Immature natural killer cell (primary cell): Measurements from ENCODE around the gene HMOX1. TPM values are rescaled to one million over a fixed set of nuclear protein-coding genes. Genes with fewer than 3 reads are reported as not detected.
A peak's percentile ranks its signal among the peaks of the same experiment; 100 is the strongest.
"Not testable (repeated sequence)": the region's sequence is repeated elsewhere in the genome, so short reads cannot be mapped to it uniquely, and the experiment has no call there.

Experiments used
- DNase-seq, 3 donors: peaks; one replicate each; pipeline ENCODE4 v3.0.0; 2022; ENCODE audit warnings: mixed read lengths in 1 of 3
- H3K27ac Mint-ChIP-seq, 6 donors: one replicate each; pipeline ENCODE4 v1.8.0; 2020; ENCODE audit warnings: mixed read lengths in 6 of 6, mild to moderate bottlenecking in 5 of 6, inconsistent platforms in 4 of 6, moderate library complexity in 3 of 6
- H3K27me3 Mint-ChIP-seq, 3 donors: one replicate each; pipeline ENCODE4 v1.8.0; 2020 to 2021; ENCODE audit warnings: low read depth in 3 of 3, mild to moderate bottlenecking in 3 of 3, mixed read lengths in 3 of 3, moderate library complexity in 3 of 3, inconsistent platforms in 1 of 3
- H3K36me3 Mint-ChIP-seq, 3 donors: one replicate each; pipeline ENCODE4 v1.8.0; 2020; ENCODE audit warnings: mixed read lengths in 3 of 3, inconsistent platforms in 2 of 3, mild to moderate bottlenecking in 2 of 3
- H3K4me1 Mint-ChIP-seq, 2 donors: one replicate each; pipeline ENCODE4 v1.8.0; 2020; ENCODE audit warnings: inconsistent platforms in 2 of 2, mild to moderate bottlenecking in 2 of 2, mixed read lengths in 2 of 2, moderate library complexity in 1 of 2
- H3K4me3 Mint-ChIP-seq, 5 donors: one replicate each; pipeline ENCODE4 v1.8.0; 2020; ENCODE audit warnings: mild to moderate bottlenecking in 5 of 5, mixed read lengths in 5 of 5, inconsistent platforms in 3 of 5, moderate library complexity in 3 of 5
- H3K9me3 Mint-ChIP-seq, 6 donors: one replicate each; pipeline ENCODE4 v1.8.0; 2020; ENCODE audit warnings: mild to moderate bottlenecking in 6 of 6, mixed read lengths in 6 of 6, inconsistent platforms in 4 of 6, moderate library complexity in 3 of 6
- polyA plus RNA-seq, 3 donors: library from polyadenylated mRNA; unstranded; fragments of 300-500 nt; fragmentation: Illumina TruSeq; gene quantifications; one replicate each; pipeline ENCODE4 v1.2.3, GENCODE V29; 2021

HMOX1 gene
- polyA plus RNA-seq, 3 donors from 2014 or later: 5.3 to 12.8 (median 11.3) TPM

GRCh38 chr22:35357883-35358621 lies 22.8 kb upstream of the HMOX1 start:
- no peaks in the 10 kb centered on the region for H3K9me3 Mint-ChIP-seq
- peak overlapping the region in 1 of 6 donors; percentile 46 for H3K27ac Mint-ChIP-seq

DNA sequence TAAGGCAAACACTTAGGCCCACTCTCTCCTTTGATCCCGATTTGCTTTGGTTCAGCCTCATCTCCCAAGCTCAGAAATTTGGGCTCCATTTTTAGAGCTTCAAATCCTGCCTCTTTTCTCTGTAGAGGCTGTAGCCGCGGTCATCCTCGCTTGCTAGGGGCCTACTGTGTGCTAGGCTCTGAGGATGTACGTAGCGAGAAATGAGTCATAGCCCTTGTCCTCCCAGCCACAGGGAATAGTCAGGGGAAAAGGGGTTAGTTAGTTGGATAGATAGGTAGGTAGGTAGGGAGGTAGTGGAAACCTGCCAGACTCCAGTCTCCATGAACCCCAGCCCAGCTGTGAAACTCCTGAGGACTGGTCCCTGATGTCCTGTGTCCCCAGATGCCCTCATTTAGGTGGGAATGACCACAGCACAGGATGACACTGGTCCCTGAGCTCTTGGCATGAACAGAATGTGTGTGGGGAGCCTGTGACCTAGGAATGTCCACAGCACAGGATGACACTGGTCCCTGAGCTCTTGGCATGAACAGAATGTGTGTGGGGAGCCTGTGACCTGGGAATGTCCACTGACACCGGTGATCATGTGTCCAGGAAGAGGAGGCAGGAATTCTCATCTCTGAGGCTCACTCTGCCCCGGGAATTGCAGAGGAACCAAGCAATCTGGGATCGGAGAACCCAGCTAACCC lies 21.4 kb upstream of the HMOX1 start:
- Mint-ChIP-seq H3K27me3 (peaks cover 2 to 5% (median 3%) of the 10 kb centered on the region in 3 donors), H3K4me3 (no peak overlapping the region), H3K36me3 (no peaks in the 10 kb centered on the region), H3K9me3 (no peaks in the 10 kb centered on the region), H3K4me1 (no peaks in the 10 kb centered on the region), H3K27ac (no peak overlapping the region)
- no peak for DNase-seq

More at GRCh38 chr22:35357883-35358621, 22.8 kb upstream of the HMOX1 start:
- Mint-ChIP-seq H3K4me3 (no peak overlapping the region), H3K27me3 (peaks cover 2 to 5% (median 3%) of the 10 kb centered on the region in 3 donors), H3K36me3 (no peaks in the 10 kb centered on the region), H3K4me1 (no peaks in the 10 kb centered on the region)
- no peak for DNase-seq

- Mint-ChIP-seq H3K27ac (no peak overlapping the region), H3K4me1 (no peaks in the 10 kb centered on the region), H3K27me3 (peaks cover 1 to 5% (median 4%) of the 10 kb centered on the region in 3 donors), H3K9me3 (no peaks in the 10 kb centered on the region), H3K4me3 (no peak overlapping the region), H3K36me3 (no peaks in the 10 kb centered on the region)
- no peak for DNase-seq
These were observed 19.8 kb upstream of the HMOX1 start for GRCh38 chr22:35361001-35361558.

- Mint-ChIP-seq H3K36me3 (no peaks in the 10 kb centered on the region), H3K27me3 (peaks cover 0 to 10% (median 2%) of the 10 kb centered on the region in 3 donors), H3K4me3 (no peak overlapping the region), H3K9me3 (no peaks in the 10 kb centered on the region), H3K27ac (no peak overlapping the region), H3K4me1 (no peaks in the 10 kb centered on the region)
- no peak for DNase-seq
These were observed 17.3 kb upstream of the HMOX1 start for GRCh38 chr22:35363566-35364086.

DNA sequence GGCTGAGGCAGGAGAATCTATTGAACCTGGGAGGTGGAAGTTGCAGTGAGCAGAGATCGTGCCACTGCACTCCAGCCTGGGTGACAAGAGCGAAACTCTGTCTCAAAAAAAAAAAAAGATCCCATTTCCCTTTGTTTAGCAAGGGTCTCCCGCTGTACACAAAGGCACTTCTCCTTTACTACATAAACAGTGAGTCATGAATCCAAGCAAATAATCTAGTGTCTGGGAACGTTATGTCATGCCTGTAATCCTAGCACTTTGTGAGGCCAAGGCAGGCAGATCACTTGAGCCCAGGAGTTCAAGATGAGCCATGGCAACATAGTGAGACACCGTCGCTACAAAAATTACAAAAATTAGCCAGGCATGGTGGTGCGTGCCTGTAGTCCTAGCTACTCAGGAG lies 16.7 kb upstream of the HMOX1 start:
- H3K4me1 Mint-ChIP-seq, H3K9me3 Mint-ChIP-seq, H3K27ac Mint-ChIP-seq, DNase-seq, H3K4me3 Mint-ChIP-seq, H3K36me3 Mint-ChIP-seq: not testable (repeated sequence)
- H3K27me3 Mint-ChIP-seq: peaks cover 0 to 10% (median 5%) of the 10 kb centered on the region in 3 donors

DNA sequence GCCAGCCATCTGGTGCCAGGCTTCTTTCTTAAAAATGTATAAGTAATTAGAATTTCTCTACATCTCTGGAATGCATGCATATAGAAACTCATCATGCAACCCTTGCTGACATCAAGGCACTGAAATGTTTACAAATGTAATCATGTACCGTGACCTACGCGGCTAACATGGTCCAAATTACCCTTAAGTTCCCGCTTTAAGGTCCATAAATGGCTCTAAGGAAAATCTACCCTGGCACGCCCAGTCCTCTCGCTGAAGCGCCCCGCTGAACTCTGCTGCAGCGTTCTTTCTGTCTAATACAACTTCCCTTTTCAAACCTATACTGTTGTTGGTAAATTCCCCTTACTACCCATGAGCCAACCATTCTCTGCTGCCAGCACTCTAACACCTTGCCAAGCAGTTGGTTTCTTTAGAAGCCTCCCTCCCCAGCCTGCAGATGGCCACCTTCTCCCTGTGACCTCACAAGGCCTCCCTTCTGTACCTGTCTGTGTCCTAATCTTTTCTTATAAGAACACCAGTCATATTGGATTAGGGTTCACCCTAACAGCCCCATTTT lies 13.5 kb upstream of the HMOX1 start:
- DNase-seq: no peak
- peaks cover 3 to 20% (median 14%) of the 10 kb centered on the region in 3 donors for H3K27me3 Mint-ChIP-seq
- H3K4me1 Mint-ChIP-seq: peaks cover 10 to 11% of the 10 kb centered on the region in 2 donors
- no peak overlapping the region for H3K4me3 Mint-ChIP-seq
- no peak overlapping the region for H3K27ac Mint-ChIP-seq
- H3K9me3 Mint-ChIP-seq: no peaks in the 10 kb centered on the region
- H3K36me3 Mint-ChIP-seq: no peaks in the 10 kb centered on the region

DNA sequence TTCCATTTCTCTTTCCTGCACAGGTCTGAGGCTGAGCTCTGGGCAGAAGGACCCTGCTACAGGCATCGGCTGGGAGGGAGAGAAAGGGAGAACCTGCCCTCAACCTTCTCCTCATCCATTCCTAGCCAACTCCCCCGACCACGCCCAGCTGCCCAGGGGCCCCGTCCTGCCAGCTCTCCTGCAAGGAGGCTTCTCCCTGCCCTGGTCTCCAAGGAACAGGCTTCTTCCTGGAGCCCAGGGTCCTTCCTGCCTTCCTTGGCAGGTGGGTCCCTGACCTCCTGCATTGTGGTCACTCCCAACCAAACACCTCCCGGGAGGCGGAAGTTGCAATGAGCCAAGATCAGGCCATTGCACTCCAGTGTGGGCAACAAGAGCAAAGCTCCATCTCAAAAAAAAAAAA lies 12.5 kb upstream of the HMOX1 start:
- Mint-ChIP-seq H3K36me3 (no peaks in the 10 kb centered on the region), H3K27me3 (peaks cover 3 to 24% (median 14%) of the 10 kb centered on the region in 3 donors), H3K4me3 (no peak overlapping the region), H3K9me3 (no peaks in the 10 kb centered on the region), H3K27ac (no peak overlapping the region), H3K4me1 (peaks cover 10 to 11% of the 10 kb centered on the region in 2 donors)
- DNase-seq: no peak

GRCh38 chr22:35369996-35370395 lies 10.9 kb upstream of the HMOX1 start:
- Mint-ChIP-seq H3K9me3 (no peaks in the 10 kb centered on the region), H3K4me3 (no peak overlapping the region), H3K4me1 (peaks cover 10 to 11% of the 10 kb centered on the region in 2 donors), H3K27ac (no peak overlapping the region), H3K27me3 (peaks cover 3 to 28% (median 14%) of the 10 kb centered on the region in 3 donors), H3K36me3 (no peaks in the 10 kb centered on the region)
- DNase-seq: no peak

- no peak overlapping the region for H3K27ac Mint-ChIP-seq
- H3K4me1 Mint-ChIP-seq: peaks cover 21 to 22% of the 10 kb centered on the region in 2 donors
These were observed 7.1 kb upstream of the HMOX1 start for GRCh38 chr22:35373781-35374180.

GRCh38 chr22:35375031-35375430 lies 5.9 kb upstream of the HMOX1 start:
- Mint-ChIP-seq H3K27me3 (peaks cover 4 to 23% (median 10%) of the 10 kb centered on the region in 3 donors), H3K9me3 (no peaks in the 10 kb centered on the region), H3K4me1 (peaks cover 21 to 22% of the 10 kb centered on the region in 2 donors), H3K27ac (no peak overlapping the region), H3K4me3 (no peak overlapping the region), H3K36me3 (no peaks in the 10 kb centered on the region)
- DNase-seq: no peak

More at GRCh38 chr22:35373781-35374180, 7.1 kb upstream of the HMOX1 start:
- no peak for DNase-seq
- Mint-ChIP-seq H3K4me3 (no peak overlapping the region), H3K27me3 (peaks cover 3 to 20% (median 13%) of the 10 kb centered on the region in 3 donors), H3K9me3 (no peaks in the 10 kb centered on the region), H3K36me3 (no peaks in the 10 kb centered on the region)

- H3K27me3 Mint-ChIP-seq: peaks cover 6 to 25% (median 11%) of the 10 kb centered on the region in 3 donors
- no peak overlapping the region for H3K4me3 Mint-ChIP-seq
- H3K27ac Mint-ChIP-seq: no peak overlapping the region
These were observed 5.4 kb upstream of the HMOX1 start for GRCh38 chr22:35375526-35375925.

DNA sequence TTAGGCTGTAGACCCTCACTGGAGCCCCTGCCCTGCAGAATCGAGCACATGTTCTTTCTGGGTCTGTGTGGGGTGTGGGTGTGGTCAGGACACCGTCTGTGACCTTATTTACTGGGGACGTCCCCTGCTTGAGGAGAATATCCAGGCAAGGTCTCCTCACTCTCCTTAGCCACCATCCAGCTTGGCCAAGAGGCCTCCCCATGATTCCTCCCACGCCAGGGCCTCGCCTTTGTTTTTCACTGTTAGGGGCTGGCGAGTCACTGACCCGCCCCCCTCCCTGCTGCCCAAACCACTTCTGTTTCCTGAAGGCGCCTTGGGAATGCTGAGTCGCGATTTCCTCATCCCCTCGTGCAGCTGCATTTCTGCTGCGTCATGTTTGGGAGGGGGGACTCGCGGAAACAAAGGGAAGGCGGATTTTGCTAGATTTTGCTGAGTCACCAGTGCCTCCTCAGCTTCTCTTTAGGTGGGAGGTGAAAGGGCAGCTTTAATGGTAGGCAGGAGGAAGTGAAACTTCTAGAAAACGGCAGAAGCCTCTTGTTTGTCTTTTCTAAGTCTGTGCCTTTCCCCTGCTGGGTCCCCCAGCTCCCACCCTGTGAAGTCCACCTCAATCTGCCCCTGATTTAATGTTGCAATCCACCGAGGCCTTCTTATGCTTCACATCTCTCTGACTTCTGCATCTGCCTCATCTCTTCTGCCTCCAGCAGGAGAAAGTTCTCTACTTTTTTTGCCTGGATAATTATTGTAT lies 4.0 kb upstream of the HMOX1 start:
- H3K4me1 Mint-ChIP-seq: peaks cover 23 to 26% of the 10 kb centered on the region in 2 donors

More at GRCh38 chr22:35375526-35375925, 5.4 kb upstream of the HMOX1 start:
- H3K36me3 Mint-ChIP-seq: no peaks in the 10 kb centered on the region
- no peak for DNase-seq
- H3K4me1 Mint-ChIP-seq: peaks cover 22 to 23% of the 10 kb centered on the region in 2 donors
- H3K9me3 Mint-ChIP-seq: no peaks in the 10 kb centered on the region

DNA sequence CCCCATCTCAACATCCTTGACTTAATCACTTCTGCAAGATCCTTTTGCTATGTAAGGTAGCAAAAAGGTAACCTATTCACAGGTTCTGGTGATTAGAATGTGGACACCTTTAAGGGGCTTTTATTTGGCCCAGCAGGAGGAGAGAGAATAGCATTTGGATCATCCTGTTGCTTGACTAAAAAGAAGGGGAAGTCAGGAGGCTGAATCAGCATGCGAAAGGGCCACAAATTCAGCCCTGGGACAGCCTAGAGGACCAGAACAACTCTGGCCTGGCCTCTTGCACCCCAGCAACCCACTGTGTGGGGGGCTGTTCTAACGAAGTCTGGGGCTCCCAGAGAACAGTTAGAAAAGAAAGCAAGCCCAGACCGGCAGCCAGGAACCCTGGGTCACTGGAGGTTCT lies 3.2 kb upstream of the HMOX1 start:
- no peak overlapping the region for H3K4me3 Mint-ChIP-seq
- H3K4me1 Mint-ChIP-seq: peaks cover 20 to 22% of the 10 kb centered on the region in 2 donors
- peak overlapping the region in 5 of 6 donors; percentile 19 to 65 (median 48) for H3K27ac Mint-ChIP-seq
- no peak for DNase-seq
- H3K27me3 Mint-ChIP-seq: peaks cover 3 to 21% (median 3%) of the 10 kb centered on the region in 3 donors
- H3K9me3 Mint-ChIP-seq: no peaks in the 10 kb centered on the region
- H3K36me3 Mint-ChIP-seq: no peaks in the 10 kb centered on the region

More for the DNA sequence above, 4.0 kb upstream of the HMOX1 start:
- peak overlapping the region in 2 of 5 donors; percentile 38 to 41 for H3K4me3 Mint-ChIP-seq
- H3K27me3 Mint-ChIP-seq: peaks cover 4 to 27% (median 8%) of the 10 kb centered on the region in 3 donors
- no peaks in the 10 kb centered on the region for H3K9me3 Mint-ChIP-seq
- peak in 2 of 3 donors; percentile 21 to 23 for DNase-seq
- H3K27ac Mint-ChIP-seq: peak overlapping the region in 3 of 6 donors; percentile 19 to 65 (median 56)
- H3K36me3 Mint-ChIP-seq: no peaks in the 10 kb centered on the region
